ENCODE results near the gene MEGF8. TPM values are rescaled to one million over a fixed set of nuclear protein-coding genes. Genes with fewer than 3 reads are reported as not detected.

MEGF8 gene
- total and polyA plus RNA-seq, 2 of the 8 experiments (the other 6 are each of a cell fraction or from before 2014, with no cell fraction given) = 13.0 to 23.7 TPM

DNA sequence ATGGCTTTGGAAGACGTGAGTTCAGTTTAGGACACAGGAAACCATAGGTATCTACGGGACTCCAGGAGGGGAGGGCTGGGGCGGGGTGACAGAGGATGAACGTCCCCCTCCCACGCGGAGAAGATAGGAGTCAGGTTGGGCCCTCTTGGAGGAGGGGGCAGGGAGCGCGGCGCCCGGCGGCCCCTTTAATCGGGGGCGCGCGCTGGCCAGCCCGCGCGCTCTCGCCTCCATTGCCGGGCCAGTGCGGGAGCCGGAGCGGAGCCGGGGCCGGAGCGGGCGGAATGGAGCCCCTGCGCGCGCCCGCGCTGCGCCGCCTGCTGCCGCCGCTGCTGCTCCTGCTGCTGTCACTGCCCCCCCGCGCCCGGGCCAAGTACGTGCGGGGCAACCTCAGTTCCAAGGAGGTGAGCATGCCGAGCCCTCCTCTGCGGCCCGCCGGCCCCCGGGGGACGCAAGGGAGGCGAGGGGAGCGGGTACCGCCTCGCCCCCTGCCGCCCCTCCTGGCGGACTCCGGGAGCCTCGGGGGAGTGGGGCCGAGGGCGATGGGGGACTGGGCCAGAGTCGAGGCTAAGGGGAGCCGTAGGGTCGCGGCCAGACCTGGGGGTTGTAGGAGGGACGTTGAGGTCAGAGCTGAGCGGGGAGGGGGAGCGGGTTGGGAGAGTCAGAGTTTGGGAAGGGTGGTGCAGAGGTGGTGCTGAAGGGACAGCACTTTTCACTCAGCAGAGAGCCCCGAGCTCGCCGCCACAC is 12.2 kb upstream of the MEGF8 start, which contains the start of gene TMEM145:
TMEM145 (plus strand) TSS at position 214 of the 744 bp plus-strand sequence; CDS start at position 282, 68 bp downstream.
- CTCF ChIA-PET (ENCODE audit: partially characterized antibody) = interaction anchor here (0.6 to 1.2 kb wide), 3 partner anchors 24 to 172 kb away, joined by 3 to 4 read pairs (median 3); no protein-coding TSS in a partner anchor
- TF ChIP-seq CTBP2 (IDR thresholded peaks at IDR 0.05; ENCODE audit: borderline replicate concordance, insufficient read depth, insufficient read length, low read length) = no peak
- TF ChIP-seq GABPA (IDR thresholded peaks at IDR 0.05; ENCODE audit: borderline replicate concordance, insufficient read depth, low read length) = no peak
- TF ChIP-seq NRF1 (IDR thresholded peaks at IDR 0.05; ENCODE audit: low read depth, low read length) = 0 out of 2 replicates have a peak, but pooled peaks have one; percentile 15
- TF ChIP-seq CEBPB (IDR thresholded peaks at IDR 0.05; ENCODE audit: low read depth, low read length) = no peak
- TF ChIP-seq, protein P1, sequence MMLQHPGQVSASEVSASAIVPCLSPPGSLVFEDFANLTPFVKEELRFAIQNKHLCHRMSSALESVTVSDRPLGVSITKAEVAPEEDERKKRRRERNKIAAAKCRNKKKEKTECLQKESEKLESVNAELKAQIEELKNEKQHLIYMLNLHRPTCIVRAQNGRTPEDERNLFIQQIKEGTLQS (IDR thresholded peaks at IDR 0.05; ENCODE audit: insufficient read depth, low read depth, low read length) = no peak
- TF ChIP-seq BRCA1 (IDR thresholded peaks at IDR 0.05; ENCODE audit: low read depth, low read length) = no peak
- 0 out of 2 replicates have a peak, but pooled peaks have one; percentile 17 for TF ChIP-seq PHF8 (conservative IDR thresholded peaks at IDR 0.05; ENCODE audit: low read depth, low read length)
- TF ChIP-seq POLR2AphosphoS5 (IDR thresholded peaks at IDR 0.05; ENCODE audit: low read depth, low read length) = no peak
- TF ChIP-seq RAD21 (IDR thresholded peaks at IDR 0.05 in 1 of 2, conservative IDR thresholded peaks at IDR 0.05 in 1 of 2; ENCODE audit: low read depth in 2 of 2, low read length in 2 of 2) = no peak
- TF ChIP-seq EGR1 (IDR thresholded peaks at IDR 0.05; ENCODE audit: borderline replicate concordance, low read depth, low read length) = no peak

More for the DNA sequence above, 12.2 kb upstream of the MEGF8 start, which contains the start of gene TMEM145:
- H3K9ac ChIP-seq (replicated peaks in 1 of 4; ENCODE audit: extremely low read depth in 1 of 4, low read depth in 3 of 4, low read length in 3 of 4) = no peak within 1 kb of the TSS
- H3K36me3 ChIP-seq (ENCODE audit: control insufficient read depth in 2 of 4, insufficient read depth in 4 of 4, low read length in 3 of 4) = no peaks in the 10 kb centered on the region
- no peaks in the 10 kb centered on the region for H4K20me1 ChIP-seq (replicated peaks in 1 of 2; ENCODE audit: control insufficient read depth in 1 of 2, insufficient read depth in 2 of 2, low read length in 2 of 2)
- H2AK5ac ChIP-seq (ENCODE audit: low read depth, low read length) = no peak within 1 kb of the TSS
- no peak within 1 kb of the TSS for H2AFZ ChIP-seq (ENCODE audit: low read length)
- POLR2A ChIA-PET (ENCODE audit: partially characterized antibody) = interaction anchor here (0.9 to 1.8 kb wide), 4 partner anchors 9 to 70 kb away, joined by 3 to 7 read pairs (median 4); no protein-coding TSS in a partner anchor
- no peaks in the 10 kb centered on the region for H3K79me1 ChIP-seq (ENCODE audit: low read depth, low read length)
- H3K79me2 ChIP-seq (ENCODE audit: control insufficient read depth in 1 of 2, insufficient read depth in 2 of 2, low read length in 2 of 2) = no peaks in the 10 kb centered on the region
- no peak within 1 kb of the TSS for H3K23ac ChIP-seq (ENCODE audit: insufficient read length)
- H3K56ac ChIP-seq (replicated peaks; ENCODE audit: insufficient read length, low read depth, low read length) = no peak within 1 kb of the TSS
- H4K5ac ChIP-seq (ENCODE audit: insufficient read length, low read depth, low read length) = no peak within 1 kb of the TSS
- H2BK20ac ChIP-seq (ENCODE audit: low read length) = no peak within 1 kb of the TSS
- peaks cover 0 to 20% (median 11%) of the 10 kb centered on the region in 4 experiments; a peak in 5 of 7 replicates for H3K27me3 ChIP-seq (replicated peaks in 1 of 4; ENCODE audit: control insufficient read depth in 3 of 4, extremely low read depth in 1 of 4, insufficient read depth in 3 of 4, low read length in 3 of 4)
- 0 out of 2 replicates have a peak within 1 kb of the TSS, but pooled peaks have one; percentile 16 for H2BK5ac ChIP-seq (ENCODE audit: low read depth, low read length)
- H3K4me1 ChIP-seq (replicated peaks in 1 of 4; ENCODE audit: control insufficient read depth in 3 of 4, insufficient read depth in 4 of 4, low read length in 3 of 4) = peaks cover 0 to 6% (median 2%) of the 10 kb centered on the region in 4 experiments; a peak in 2 of 7 replicates
- no peak within 1 kb of the TSS for H2BK120ac ChIP-seq (replicated peaks; ENCODE audit: low read depth, low read length)
- FAIRE-seq = no peak
- H3K4me3 ChIP-seq (ENCODE audit: extremely low read depth in 1 of 4, insufficient read depth in 2 of 4, low read depth in 3 of 4, low read length in 4 of 4) = peak within 1 kb of the TSS; percentile 44 to 99 (median 60)
- peak within 1 kb of the TSS; percentile 87; the same call in 1 of the 2 replicates for H2BK12ac ChIP-seq (ENCODE audit: low read depth, low read length)
- H3K4me2 ChIP-seq (ENCODE audit: insufficient read depth in 1 of 2, low read depth in 2 of 2, low read length in 2 of 2) = peak within 1 kb of the TSS; percentile 76 to 83
- H3K23me2 ChIP-seq (ENCODE audit: low read depth, low read length) = peaks cover 6% of the 10 kb centered on the region; the same call in 1 of the 2 replicates
- no peak within 1 kb of the TSS for H3K14ac ChIP-seq (ENCODE audit: insufficient read length)
- H3K9me3 ChIP-seq (ENCODE audit: insufficient read depth in 2 of 2, low read depth in 1 of 2, low read length in 1 of 2) = no peaks in the 10 kb centered on the region
- peak in 1 of 2 experiments; percentile 79 for DNase-seq (ENCODE audit: low read depth in 1 of 2, low spot score in 2 of 2)
- H4K8ac ChIP-seq (ENCODE audit: extremely low read depth, insufficient read depth, low read length) = no peak within 1 kb of the TSS
- peak within 1 kb of the TSS; percentile 4; the same call in 1 of the 2 replicates for H2BK15ac ChIP-seq (ENCODE audit: low read length)
- no peak within 1 kb of the TSS for H3K18ac ChIP-seq (ENCODE audit: extremely low read depth, low read length)
- WGBS, 2 experiments (ENCODE audit: extremely low coverage in 1 of 2, insufficient coverage in 1 of 2, insufficient read length in 1 of 2, insufficient replicate concordance in 2 of 2, low coverage in 1 of 2, low lambda C conversion rate in 2 of 2, missing lambda C conversion rate in 1 of 2) = 5% methylated on average over 10 of the region's 67 CpGs; no CpG with 5 or more reads in 1 of the 2 experiments
- no peak within 1 kb of the TSS for H3K27ac ChIP-seq (ENCODE audit: low read depth, low read length)
- no peak within 1 kb of the TSS for H3K4ac ChIP-seq (replicated peaks; ENCODE audit: insufficient read length, low read depth, low read length)
- H4K91ac ChIP-seq (replicated peaks; ENCODE audit: insufficient read length, low read length) = no peak within 1 kb of the TSS
